ENCODE data around the gene NUTF2.
A peak's percentile ranks its signal among the peaks of the same experiment; 100 is the strongest.

The NUTF2 gene

GRCh38 chr16:67822511-67822910 lies 24.2 kb upstream of the NUTF2 start:
- Histone ChIP-seq H3K23ac (ENCODE audit: low read length) (no peak overlapping the region), H3K4me2 (ENCODE audit: low read length) (no peak overlapping the region), H3K4ac (ENCODE audit: low read depth, low read length) (no peak overlapping the region), H3K79me2 (ENCODE audit: control insufficient read depth, insufficient read depth, low read length, poor library complexity) (no peaks in the 10 kb centered on the region), H3K4me1 (ENCODE audit: control insufficient read depth in 1 of 2, insufficient read depth in 2 of 2, low read length in 2 of 2) (peaks cover 8 to 9% of the 10 kb centered on the region in 2 experiments), H2BK5ac (ENCODE audit: low read depth, low read length, poor library complexity) (no peak overlapping the region), H3K9me3 (ENCODE audit: insufficient read depth, low read depth, low read length) (peaks cover 4% of the 10 kb centered on the region), H2BK120ac (ENCODE audit: insufficient read depth, low read length, poor library complexity) (no peak overlapping the region), H3K9ac (ENCODE audit: low read length) (no peak overlapping the region), H3K27ac (ENCODE audit: low read depth, low read length) (no peak overlapping the region), H3K36me3 (ENCODE audit: control insufficient read depth in 1 of 2, insufficient read depth in 2 of 2, low read length in 2 of 2) (peaks cover 19 to 20% of the 10 kb centered on the region in 2 experiments), H4K8ac (ENCODE audit: low read depth, low read length) (no peak overlapping the region), H2AFZ (ENCODE audit: insufficient read depth, low read length, poor library complexity) (no peak overlapping the region), H4K12ac (ENCODE audit: low read depth, low read length) (no peak overlapping the region), H3K27me3 (ENCODE audit: insufficient read depth, low read length) (no peaks in the 10 kb centered on the region), H2AK5ac (ENCODE audit: low read length) (no peak overlapping the region), H4K91ac (ENCODE audit: low read depth, low read length) (no peak overlapping the region), H3K18ac (ENCODE audit: low read length) (no peak overlapping the region), H3K4me3 (ENCODE audit: low read depth, low read length) (no peak overlapping the region), H3K79me1 (ENCODE audit: low read length) (peaks cover 2% of the 10 kb centered on the region), H3K14ac (ENCODE audit: low read length) (no peak overlapping the region), H2BK12ac (ENCODE audit: low read length) (no peak overlapping the region)
- WGBS (ENCODE audit: extremely low coverage, insufficient coverage, insufficient read length): no CpG with 5 or more reads among the region's 2 CpGs
- DNase-seq: peak; percentile 90 to 94

GRCh38 chr16:67825119-67825518 lies 21.6 kb upstream of the NUTF2 start:
- H3K4me1 ChIP-seq (ENCODE audit: control insufficient read depth in 1 of 2, insufficient read depth in 2 of 2, low read length in 2 of 2): peaks cover 8 to 9% of the 10 kb centered on the region in 2 experiments
- H3K4me2 ChIP-seq (ENCODE audit: low read length): no peak overlapping the region
- H3K23ac ChIP-seq (ENCODE audit: low read length): no peak overlapping the region
- H2BK120ac ChIP-seq (ENCODE audit: insufficient read depth, low read length, poor library complexity): no peak overlapping the region
- H4K12ac ChIP-seq (ENCODE audit: low read depth, low read length): no peak overlapping the region
- no peak overlapping the region for H2AFZ ChIP-seq (ENCODE audit: insufficient read depth, low read length, poor library complexity)
- peaks cover 2% of the 10 kb centered on the region for H3K79me1 ChIP-seq (ENCODE audit: low read length)
- H3K14ac ChIP-seq (ENCODE audit: low read length): no peak overlapping the region
- no CpG with 5 or more reads among the region's 8 CpGs for WGBS (ENCODE audit: extremely low coverage, insufficient coverage, insufficient read length)
- no peak overlapping the region for H3K27ac ChIP-seq (ENCODE audit: low read depth, low read length)
- no peak overlapping the region for H3K18ac ChIP-seq (ENCODE audit: low read length)
- H2BK5ac ChIP-seq (ENCODE audit: low read depth, low read length, poor library complexity): no peak overlapping the region
- no peak overlapping the region for H3K9ac ChIP-seq (ENCODE audit: low read length)
- peaks cover 6% of the 10 kb centered on the region for H3K9me3 ChIP-seq (ENCODE audit: insufficient read depth, low read depth, low read length)
- no peak overlapping the region for H3K4me3 ChIP-seq (ENCODE audit: low read depth, low read length)
- no peak overlapping the region for H4K8ac ChIP-seq (ENCODE audit: low read depth, low read length)
- peaks cover 45% of the 10 kb centered on the region in 2 experiments for H3K36me3 ChIP-seq (ENCODE audit: control insufficient read depth in 1 of 2, insufficient read depth in 2 of 2, low read length in 2 of 2)
- no peak overlapping the region for H2AK5ac ChIP-seq (ENCODE audit: low read length)
- H3K4ac ChIP-seq (ENCODE audit: low read depth, low read length): no peak overlapping the region
- DNase-seq: no peak
- no peaks in the 10 kb centered on the region for H3K27me3 ChIP-seq (ENCODE audit: insufficient read depth, low read length)
- H4K91ac ChIP-seq (ENCODE audit: low read depth, low read length): no peak overlapping the region
- H3K79me2 ChIP-seq (ENCODE audit: control insufficient read depth, insufficient read depth, low read length, poor library complexity): no peaks in the 10 kb centered on the region
- no peak overlapping the region for H2BK12ac ChIP-seq (ENCODE audit: low read length)

- H3K9me3 ChIP-seq (ENCODE audit: insufficient read depth, low read depth, low read length): peaks cover 6% of the 10 kb centered on the region
- no peak overlapping the region for H2AK5ac ChIP-seq (ENCODE audit: low read length)
- no peak overlapping the region for H2BK5ac ChIP-seq (ENCODE audit: low read depth, low read length, poor library complexity)
- H4K91ac ChIP-seq (ENCODE audit: low read depth, low read length): no peak overlapping the region
- H3K4ac ChIP-seq (ENCODE audit: low read depth, low read length): no peak overlapping the region
- H3K4me1 ChIP-seq (ENCODE audit: control insufficient read depth in 1 of 2, insufficient read depth in 2 of 2, low read length in 2 of 2): peaks cover 8 to 9% of the 10 kb centered on the region in 2 experiments
- no peak overlapping the region for H3K4me2 ChIP-seq (ENCODE audit: low read length)
- no peak overlapping the region for H2BK120ac ChIP-seq (ENCODE audit: insufficient read depth, low read length, poor library complexity)
- no peak overlapping the region for H4K8ac ChIP-seq (ENCODE audit: low read depth, low read length)
- H3K36me3 ChIP-seq (ENCODE audit: control insufficient read depth in 1 of 2, insufficient read depth in 2 of 2, low read length in 2 of 2): peaks cover 53% of the 10 kb centered on the region in 2 experiments
- no peaks in the 10 kb centered on the region for H3K27me3 ChIP-seq (ENCODE audit: insufficient read depth, low read length)
- no peak overlapping the region for H3K4me3 ChIP-seq (ENCODE audit: low read depth, low read length)
- H3K79me1 ChIP-seq (ENCODE audit: low read length): peaks cover 2% of the 10 kb centered on the region
- H3K18ac ChIP-seq (ENCODE audit: low read length): no peak overlapping the region
- no peak overlapping the region for H2AFZ ChIP-seq (ENCODE audit: insufficient read depth, low read length, poor library complexity)
- WGBS (ENCODE audit: extremely low coverage, insufficient coverage, insufficient read length): no CpG with 5 or more reads among the region's 14 CpGs
- H3K79me2 ChIP-seq (ENCODE audit: control insufficient read depth, insufficient read depth, low read length, poor library complexity): no peaks in the 10 kb centered on the region
- DNase-seq: no peak
- no peak overlapping the region for H3K14ac ChIP-seq (ENCODE audit: low read length)
- H2BK12ac ChIP-seq (ENCODE audit: low read length): no peak overlapping the region
- H3K9ac ChIP-seq (ENCODE audit: low read length): no peak overlapping the region
- H3K27ac ChIP-seq (ENCODE audit: low read depth, low read length): no peak overlapping the region
- H3K23ac ChIP-seq (ENCODE audit: low read length): no peak overlapping the region
- H4K12ac ChIP-seq (ENCODE audit: low read depth, low read length): no peak overlapping the region
Measured at GRCh38 chr16:67825906-67826305, 20.8 kb upstream of the NUTF2 start.

- no peak overlapping the region for H3K4me3 ChIP-seq (ENCODE audit: low read depth, low read length)
- no peak overlapping the region for H3K14ac ChIP-seq (ENCODE audit: low read length)
- H2BK120ac ChIP-seq (ENCODE audit: insufficient read depth, low read length, poor library complexity): no peak overlapping the region
- no peak overlapping the region for H3K18ac ChIP-seq (ENCODE audit: low read length)
- H3K79me1 ChIP-seq (ENCODE audit: low read length): peaks cover 4% of the 10 kb centered on the region
- H2AFZ ChIP-seq (ENCODE audit: insufficient read depth, low read length, poor library complexity): no peak overlapping the region
- H4K91ac ChIP-seq (ENCODE audit: low read depth, low read length): no peak overlapping the region
- no peak overlapping the region for H4K8ac ChIP-seq (ENCODE audit: low read depth, low read length)
- H3K4ac ChIP-seq (ENCODE audit: low read depth, low read length): no peak overlapping the region
- H3K4me2 ChIP-seq (ENCODE audit: low read length): no peak overlapping the region
- peaks cover 6% of the 10 kb centered on the region for H3K79me2 ChIP-seq (ENCODE audit: control insufficient read depth, insufficient read depth, low read length, poor library complexity)
- H4K12ac ChIP-seq (ENCODE audit: low read depth, low read length): no peak overlapping the region
- H2BK5ac ChIP-seq (ENCODE audit: low read depth, low read length, poor library complexity): no peak overlapping the region
- peaks cover 69 to 70% of the 10 kb centered on the region in 2 experiments for H3K36me3 ChIP-seq (ENCODE audit: control insufficient read depth in 1 of 2, insufficient read depth in 2 of 2, low read length in 2 of 2)
- no peak for DNase-seq
- no peaks in the 10 kb centered on the region for H3K27me3 ChIP-seq (ENCODE audit: insufficient read depth, low read length)
- H3K9ac ChIP-seq (ENCODE audit: low read length): no peak overlapping the region
- no peak overlapping the region for H3K23ac ChIP-seq (ENCODE audit: low read length)
- H3K27ac ChIP-seq (ENCODE audit: low read depth, low read length): no peak overlapping the region
- WGBS (ENCODE audit: extremely low coverage, insufficient coverage, insufficient read length): no CpG with 5 or more reads among the region's 4 CpGs
- no peak overlapping the region for H2AK5ac ChIP-seq (ENCODE audit: low read length)
- no peak overlapping the region for H2BK12ac ChIP-seq (ENCODE audit: low read length)
- H3K9me3 ChIP-seq (ENCODE audit: insufficient read depth, low read depth, low read length): peaks cover 9% of the 10 kb centered on the region
- H3K4me1 ChIP-seq (ENCODE audit: control insufficient read depth in 1 of 2, insufficient read depth in 2 of 2, low read length in 2 of 2): peaks cover 8 to 16% of the 10 kb centered on the region in 2 experiments
Measured at GRCh38 chr16:67828651-67829050, 18.1 kb upstream of the NUTF2 start.
